Endothelial cell of umbilical vein (primary cell): ENCODE data around the gene CPT1A. TPM values are rescaled to one million over a fixed set of nuclear protein-coding genes. Genes with fewer than 3 reads are reported as not detected.

Experiments
- BruUV-seq: library from RNA; stranded (reverse); fragments of 400-500 nt; replicated peaks from 2 replicates; lab custom pipeline; 2021; lab: Mats Ljungman, UMichigan
- CTCF ChIA-PET: fragments of 300-600, 350-600 bp; sonication (Branson Sonifier 250); formaldehyde crosslinking; loops from one replicate; lab custom pipeline; 2021; ENCODE audit warnings: antibody characterized with exemption, inconsistent platforms; lab: Charles Lee
- POLR2A ChIA-PET: fragments of 300-600, 350-600 bp; sonication (Branson Sonifier 250); formaldehyde crosslinking; loops from one replicate; lab custom pipeline; 2021; ENCODE audit warnings: antibody characterized with exemption, inconsistent platforms; lab: Charles Lee
- DNase-seq: peaks from one replicate; pipeline ENCODE4 v3.0.0-alpha.2; 2011; ENCODE audit warnings: low read depth, low spot score
- FAIRE-seq: peaks from 2 replicates; lab custom pipeline; 2011; peaks lifted over from hg19 to GRCh38; lab: Jason Lieb, UNC
- H2AFZ ChIP-seq: 2 replicates; pipeline ENCODE4 v1.6.0; 2012; ENCODE audit warnings: low read depth, low read length, control low read depth, inconsistent platforms
- H3K27ac ChIP-seq: 2 replicates; pipeline ENCODE4 v1.5.1; 2011; ENCODE audit warnings: low read depth, mild to moderate bottlenecking, control low read depth, low read length, moderate library complexity; ENCODE audit not compliant: insufficient read depth
- H3K27me3 ChIP-seq, 2 experiments: 2 replicates each; pipeline versions ENCODE4 v1.6.0 to v1.6.1; 2011; ENCODE audit warnings: low read length in 2 of 2, mixed read lengths in 1 of 2; ENCODE audit not compliant: control insufficient read depth in 2 of 2, insufficient read depth in 2 of 2
- H3K36me3 ChIP-seq, 2 experiments: 2 replicates in 1 of 2; 3 replicates in 1 of 2; pipeline ENCODE4 v1.5.1; 2011; ENCODE audit warnings: low read length in 2 of 2, mild to moderate bottlenecking in 1 of 2, moderate library complexity in 1 of 2; ENCODE audit not compliant: control insufficient read depth in 2 of 2, insufficient read depth in 2 of 2; ENCODE audit errors: extremely low read depth in 1 of 2
- H3K4me1 ChIP-seq: 3 replicates; pipeline ENCODE4 v1.5.1; 2011; ENCODE audit warnings: mild to moderate bottlenecking, low read length; ENCODE audit not compliant: control insufficient read depth, insufficient read depth; ENCODE audit errors: extremely low read depth
- H3K4me2 ChIP-seq: 2 replicates; pipeline ENCODE4 v1.6.1; 2011; ENCODE audit warnings: low read length, control low read depth, mixed read lengths; ENCODE audit not compliant: insufficient read depth
- H3K4me3 ChIP-seq, 3 experiments: fragments of 200-600 bp in 1 of 3; sonication (generic), shearing (Covaris generic) in 1 of 3; replicated peaks in 1 of 3; 2 replicates each; pipeline ENCODE4 v1.5.1; 2011 to 2016; ENCODE audit warnings: control low read depth in 3 of 3, low read length in 3 of 3, mild to moderate bottlenecking in 2 of 3, inconsistent platforms in 1 of 3, low read depth in 1 of 3, moderate library complexity in 1 of 3; ENCODE audit not compliant: insufficient read depth in 1 of 3
- H3K79me2 ChIP-seq: 2 replicates; pipeline ENCODE4 v1.6.0; 2012; ENCODE audit warnings: low read length, inconsistent platforms; ENCODE audit not compliant: control insufficient read depth, insufficient read depth
- H3K9ac ChIP-seq: replicated peaks from 2 replicates; pipeline ENCODE3; 2011; ENCODE audit warnings: low read length, control low read depth; ENCODE audit not compliant: insufficient read depth; ENCODE audit errors: extremely low read depth
- H3K9me1 ChIP-seq: replicated peaks from 3 replicates; pipeline ENCODE4 v1.6.0; 2011; ENCODE audit warnings: mild to moderate bottlenecking, low read length; ENCODE audit not compliant: control insufficient read depth, insufficient read depth; ENCODE audit errors: extremely low read depth
- H3K9me3 ChIP-seq: replicated peaks from 2 replicates; pipeline ENCODE4 v1.5.1; 2012; ENCODE audit warnings: low read length, inconsistent platforms; ENCODE audit not compliant: control insufficient read depth, insufficient read depth
- H4K20me1 ChIP-seq: replicated peaks from 2 replicates; pipeline ENCODE3; 2011; ENCODE audit warnings: mild to moderate bottlenecking, low read length; ENCODE audit not compliant: control insufficient read depth, insufficient read depth; ENCODE audit errors: extremely low read depth
- EZH2 ChIP-seq: IDR thresholded peaks from 2 replicates; pipeline ENCODE4 v1.6.1; 2012; ENCODE audit warnings: borderline replicate concordance, low read depth, mild to moderate bottlenecking, moderate library complexity, low read length, inconsistent platforms; ENCODE audit not compliant: severe bottlenecking
- FOS ChIP-seq: IDR thresholded peaks from 2 replicates; pipeline ENCODE4 v1.6.1; 2011; ENCODE audit warnings: mild to moderate bottlenecking, low read length, moderate library complexity, borderline replicate concordance; ENCODE audit not compliant: insufficient read depth
- GATA2 ChIP-seq: IDR thresholded peaks from 2 replicates; pipeline ENCODE4 v1.7.0; 2011; ENCODE audit warnings: low read depth, mild to moderate bottlenecking, moderate library complexity, mixed read lengths, low read length; ENCODE audit not compliant: insufficient read length, insufficient read depth
- JUN ChIP-seq: IDR thresholded peaks from 2 replicates; pipeline ENCODE4 v1.6.1; 2011; ENCODE audit warnings: borderline replicate concordance, low read depth; ENCODE audit not compliant: insufficient read length, insufficient read depth
- MYC ChIP-seq: IDR thresholded peaks from one replicate; pipeline ENCODE4 v1.6.1; 2011; ENCODE audit warnings: mild to moderate bottlenecking, low read depth, low read length
- POLR2A ChIP-seq: IDR thresholded peaks from 2 replicates; pipeline ENCODE4 v1.6.1; 2012; ENCODE audit warnings: low read depth, mild to moderate bottlenecking, control low read depth, low read length
- POLR2AphosphoS5 ChIP-seq: IDR thresholded peaks from 2 replicates; pipeline ENCODE4 v1.6.1; 2012; ENCODE audit warnings: low read depth, mild to moderate bottlenecking, control low read depth, low read length, moderate library complexity; ENCODE audit not compliant: insufficient read depth
- dilution Hi-C: fragments of 300-500 bp; cut with MboI; formaldehyde crosslinking; loops from one replicate; pipeline ENCODE4 v1.15.0; 2019; ENCODE audit warnings: low sequenced_read_pairs; ENCODE audit not compliant: extremely low pct_ligation_motif_present
- intact Hi-C: fragments of 100-400 bp; cut with micrococcal nuclease; formaldehyde crosslinking; loops from one replicate; pipeline ENCODE4 v1.10.0; 2022
- polyA plus RNA-seq, 4 experiments: library from polyadenylated mRNA; depleted of rRNA in 3 of 4; stranded (reverse) in 3 of 4; unstranded in 1 of 4; fragments of >200 nt; gene quantifications; 2 replicates each; pipeline versions ENCODE4 v1.2.1 to v1.2.3, GENCODE V29; 2011 to 2012; ENCODE audit warnings: missing spikeins in 1 of 4
- total RNA-seq: library from RNA; stranded (reverse); gene quantifications from 2 replicates; pipeline ENCODE4 v1.2.3, GENCODE V29; 2021
- TF ChIP-seq, protein P1 (sequence below): IDR thresholded peaks from 2 replicates; pipeline ENCODE4 v1.6.1; 2011; ENCODE audit not compliant: insufficient read depth, insufficient read length
- TF ChIP-seq, protein P2 (sequence below), 2 donors: IDR thresholded peaks; 1 replicate in 1 of 2; 2 replicates in 1 of 2; pipeline ENCODE4 v1.5.1; 2011; ENCODE audit warnings: low read length in 2 of 2, mild to moderate bottlenecking in 2 of 2, moderate library complexity in 2 of 2, control low read depth in 1 of 2, inconsistent platforms in 1 of 2, low read depth in 1 of 2; ENCODE audit not compliant: insufficient read depth in 1 of 2; ENCODE audit errors: extremely low read depth in 1 of 2

CPT1A gene
- total and polyA plus RNA-seq, 2 donors (not counting 3 experiments of a cell fraction or from before 2014, with no cell fraction given): 26.3 to 62.1 TPM

DNA sequence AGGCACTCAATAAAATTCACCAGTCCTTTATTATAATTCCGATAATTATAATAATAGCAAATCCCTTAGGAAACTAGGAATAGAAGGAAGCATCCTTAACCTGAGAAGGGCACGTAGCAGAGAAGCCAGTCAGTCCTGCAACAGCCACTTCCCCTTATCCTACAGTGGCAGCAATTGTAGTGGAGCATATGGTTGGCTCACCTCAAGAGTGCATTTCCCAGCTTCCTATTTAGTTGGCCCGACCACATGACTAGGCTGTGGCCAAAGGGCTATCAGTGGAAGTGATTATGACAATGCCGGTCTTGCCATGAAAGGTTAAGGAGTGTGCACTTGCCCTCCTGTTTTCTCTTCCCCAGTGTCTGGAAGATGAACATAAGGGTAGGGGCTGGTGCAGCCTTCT lies 117.4 kb downstream of the CPT1A start:
- Histone ChIP-seq H3K4me3 (no peak overlapping the region), H3K4me2 (no peak overlapping the region), H3K36me3 (no peaks in the 10 kb centered on the region), H4K20me1 (no peaks in the 10 kb centered on the region), H3K79me2 (no peaks in the 10 kb centered on the region), H3K9ac (no peak overlapping the region), H3K4me1 (no peaks in the 10 kb centered on the region), H3K9me3 (no peaks in the 10 kb centered on the region), H3K27ac (no peak overlapping the region), H3K9me1 (no peaks in the 10 kb centered on the region), H2AFZ (no peak overlapping the region), H3K27me3 (peaks cover 28 to 45% of the 10 kb centered on the region in 2 experiments)
- FAIRE-seq (no peak), DNase-seq (no peak)
- intact Hi-C loops: no loop called here
- TF ChIP-seq EZH2 (no peak), POLR2A (no peak), POLR2AphosphoS5 (no peak), MYC (no peak), GATA2 (no peak), JUN (no peak)
- TF ChIP-seq, protein P1, sequence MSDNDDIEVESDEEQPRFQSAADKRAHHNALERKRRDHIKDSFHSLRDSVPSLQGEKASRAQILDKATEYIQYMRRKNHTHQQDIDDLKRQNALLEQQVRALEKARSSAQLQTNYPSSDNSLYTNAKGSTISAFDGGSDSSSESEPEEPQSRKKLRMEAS: no peak
- POLR2A ChIA-PET: no interaction called here
- CTCF ChIA-PET: interaction anchor here (1.3 to 1.7 kb wide), 2 partner anchors 10 to 92 kb away, joined by 4 to 6 read pairs; no protein-coding TSS in a partner anchor
- BruUV-seq: no TSS peak
- dilution Hi-C loops: no loop called here

- POLR2A ChIA-PET: no interaction called here
- Histone ChIP-seq H3K9ac (no peak overlapping the region), H3K4me2 (no peak overlapping the region), H3K4me3 (no peak overlapping the region), H2AFZ (no peak overlapping the region), H3K9me1 (no peaks in the 10 kb centered on the region), H3K36me3 (no peaks in the 10 kb centered on the region), H3K27ac (no peak overlapping the region), H4K20me1 (no peaks in the 10 kb centered on the region), H3K27me3 (peaks cover 20 to 43% of the 10 kb centered on the region in 2 experiments), H3K79me2 (no peaks in the 10 kb centered on the region), H3K4me1 (no peaks in the 10 kb centered on the region), H3K9me3 (no peaks in the 10 kb centered on the region)
- no peak for FAIRE-seq
- CTCF ChIA-PET: interaction anchor here (1.6 kb wide), 1 partner anchor 9 kb away, joined by 7 read pairs; no protein-coding TSS in a partner anchor
- dilution Hi-C loops: no loop called here
- DNase-seq: no peak
- BruUV-seq: no TSS peak
- intact Hi-C loops: no loop called here
- no peak for TF ChIP-seq FOS
- no peak for TF ChIP-seq POLR2A
- TF ChIP-seq, protein P2, sequence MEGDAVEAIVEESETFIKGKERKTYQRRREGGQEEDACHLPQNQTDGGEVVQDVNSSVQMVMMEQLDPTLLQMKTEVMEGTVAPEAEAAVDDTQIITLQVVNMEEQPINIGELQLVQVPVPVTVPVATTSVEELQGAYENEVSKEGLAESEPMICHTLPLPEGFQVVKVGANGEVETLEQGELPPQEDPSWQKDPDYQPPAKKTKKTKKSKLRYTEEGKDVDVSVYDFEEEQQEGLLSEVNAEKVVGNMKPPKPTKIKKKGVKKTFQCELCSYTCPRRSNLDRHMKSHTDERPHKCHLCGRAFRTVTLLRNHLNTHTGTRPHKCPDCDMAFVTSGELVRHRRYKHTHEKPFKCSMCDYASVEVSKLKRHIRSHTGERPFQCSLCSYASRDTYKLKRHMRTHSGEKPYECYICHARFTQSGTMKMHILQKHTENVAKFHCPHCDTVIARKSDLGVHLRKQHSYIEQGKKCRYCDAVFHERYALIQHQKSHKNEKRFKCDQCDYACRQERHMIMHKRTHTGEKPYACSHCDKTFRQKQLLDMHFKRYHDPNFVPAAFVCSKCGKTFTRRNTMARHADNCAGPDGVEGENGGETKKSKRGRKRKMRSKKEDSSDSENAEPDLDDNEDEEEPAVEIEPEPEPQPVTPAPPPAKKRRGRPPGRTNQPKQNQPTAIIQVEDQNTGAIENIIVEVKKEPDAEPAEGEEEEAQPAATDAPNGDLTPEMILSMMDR (IDR thresholded peaks at IDR 0.05; ENCODE audit: extremely low read depth in 1 of 2, insufficient read depth in 1 of 2, low read depth in 1 of 2, low read length in 2 of 2): no peak
- no peak for TF ChIP-seq MYC
- no peak for TF ChIP-seq GATA2
- TF ChIP-seq EZH2: no peak
- TF ChIP-seq, protein P1: no peak
- TF ChIP-seq POLR2AphosphoS5: no peak
- no peak for TF ChIP-seq JUN
Observed at GRCh38 chr11:68722143-68722542, 119.6 kb downstream of the CPT1A start.
